HG03460 (cell line): ENCODE results near the gene JAKMIP1.
"Not testable (repeated sequence)": the region's sequence is repeated elsewhere in the genome, so short reads cannot be mapped to it uniquely, and the experiment has no call there.

Experiments
- ATAC-seq: cut with Tn5 transposase; IDR thresholded peaks from one replicate; pipeline ENCODE4 v1.9.1; 2021; ENCODE audit not compliant: unreplicated experiment

Gene JAKMIP1

GRCh38 chr4:6229671-6230501, 29.5 kb upstream of the JAKMIP1 start:
- no peak for ATAC-seq

DNA sequence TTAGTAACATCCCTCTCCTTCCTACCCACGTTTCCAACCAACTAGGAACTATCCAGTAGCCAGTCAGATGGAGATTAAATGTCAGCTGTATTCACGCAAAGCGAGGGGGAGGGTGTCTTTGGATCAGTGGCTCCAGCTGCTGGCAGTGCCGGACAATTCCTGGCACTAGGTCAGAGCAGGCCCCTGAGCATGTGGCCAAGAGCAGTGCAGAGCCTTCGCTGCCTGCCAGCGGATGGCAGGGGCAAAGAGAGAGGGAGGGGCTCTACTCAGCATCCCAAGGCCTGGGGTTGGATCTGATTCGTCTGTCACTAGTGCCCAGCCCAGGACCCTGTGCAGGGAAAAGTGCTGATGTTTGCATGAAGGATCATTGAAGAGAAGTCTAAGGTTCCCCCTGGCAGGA, 28.7 kb upstream of the JAKMIP1 start:
- no peak for ATAC-seq

- no peak for ATAC-seq
Measured at GRCh38 chr4:6228158-6229067, 28.1 kb upstream of the JAKMIP1 start.

GRCh38 chr4:6227412-6228157, 27.2 kb upstream of the JAKMIP1 start:
- ATAC-seq: no peak

GRCh38 chr4:6226506-6226905, 26.2 kb upstream of the JAKMIP1 start:
- no peak for ATAC-seq

- no peak for ATAC-seq
Measured at GRCh38 chr4:6225469-6225868, 25.1 kb upstream of the JAKMIP1 start.

- no peak for ATAC-seq
Measured at GRCh38 chr4:6224735-6225134, 24.4 kb upstream of the JAKMIP1 start.

GRCh38 chr4:6222761-6223292, 22.5 kb upstream of the JAKMIP1 start:
- ATAC-seq: no peak

DNA sequence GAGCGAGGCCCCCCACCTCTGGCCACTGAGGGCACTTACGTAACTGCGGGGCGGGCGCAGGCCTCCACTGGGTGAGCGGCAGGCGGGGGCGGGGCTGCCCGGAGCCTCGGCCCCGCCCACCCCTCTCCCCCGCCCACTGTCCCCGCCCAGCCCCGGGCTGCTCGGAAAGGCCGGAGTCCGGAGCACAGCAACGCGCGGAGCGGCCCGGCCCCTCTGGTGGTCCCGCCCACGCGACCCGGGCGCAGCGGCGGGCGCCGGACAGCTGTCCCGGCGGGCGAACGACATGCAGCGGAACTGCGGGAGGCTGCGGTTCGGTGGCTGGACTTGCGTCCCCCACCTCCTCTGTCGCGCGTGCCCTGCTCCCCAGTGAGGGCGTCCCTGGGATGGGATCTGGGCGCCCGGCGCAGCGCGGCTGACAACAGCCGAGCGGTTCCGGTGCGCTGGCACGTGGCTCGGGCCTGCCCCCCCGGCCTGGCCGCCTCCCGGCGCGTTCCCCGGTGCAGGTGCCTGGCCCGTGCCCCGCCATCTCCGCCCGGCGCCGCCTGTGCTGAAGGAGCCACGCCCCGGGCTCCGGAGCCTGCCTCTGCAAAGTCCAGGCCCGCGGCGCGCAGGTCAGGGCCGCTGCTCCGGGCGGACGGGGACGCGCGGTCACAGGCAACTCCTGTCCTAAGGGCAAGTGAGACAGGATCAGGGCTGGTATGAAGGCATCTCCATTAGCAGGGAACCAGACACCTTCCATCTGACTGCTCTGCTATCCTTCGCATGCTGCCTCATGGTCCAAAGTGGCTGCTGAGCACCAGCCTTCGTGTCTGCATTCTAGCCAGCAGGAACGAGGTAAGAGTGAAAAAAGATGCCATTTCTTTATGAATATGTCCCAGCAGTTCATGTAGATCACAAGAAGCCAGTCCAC, 21.8 kb upstream of the JAKMIP1 start:
- ATAC-seq: no peak

- ATAC-seq: no peak
Measured at GRCh38 chr4:6221301-6221850, 21.0 kb upstream of the JAKMIP1 start.

GRCh38 chr4:6217716-6218381, 17.5 kb upstream of the JAKMIP1 start:
- peak; percentile 77 for ATAC-seq

DNA sequence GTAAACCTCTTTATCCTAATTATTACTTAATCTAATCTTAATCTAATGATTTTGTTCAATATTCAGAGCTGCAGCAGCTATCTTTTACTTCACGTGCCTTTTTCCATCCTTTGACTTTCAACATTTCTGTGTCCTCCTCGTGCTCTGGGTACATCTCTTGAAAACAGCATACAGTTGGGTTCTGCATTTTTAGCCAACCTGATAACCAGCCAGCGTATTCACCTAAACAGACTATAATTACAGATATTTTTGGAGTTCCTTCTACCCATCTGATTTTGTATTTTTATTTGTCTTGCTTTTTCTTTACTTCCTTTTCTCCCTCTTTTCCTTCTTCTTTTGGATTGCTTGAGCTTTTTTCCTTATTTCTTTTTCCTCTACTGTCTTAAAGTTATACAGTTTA, 16.2 kb upstream of the JAKMIP1 start:
- ATAC-seq: no peak

DNA sequence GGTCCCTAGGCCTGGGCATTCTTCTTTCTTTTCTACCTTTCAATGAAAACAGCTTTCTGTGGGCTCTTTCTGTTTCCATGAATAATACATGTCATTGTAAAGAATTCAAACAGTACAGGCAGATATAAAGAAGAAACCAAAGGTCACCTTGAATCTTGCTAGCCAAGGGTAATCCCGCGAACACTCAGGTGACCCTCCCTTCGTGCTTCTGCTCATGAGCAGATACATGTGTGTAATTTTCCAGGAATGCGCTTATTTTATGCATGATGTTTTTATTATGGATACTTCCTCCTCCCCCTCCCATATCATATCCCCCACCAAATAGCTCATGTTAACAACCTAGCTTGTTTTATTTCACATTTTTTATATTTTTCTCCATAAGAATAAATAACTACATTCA, 9.6 kb upstream of the JAKMIP1 start:
- ATAC-seq: no peak

- ATAC-seq: not testable (repeated sequence)
Measured at GRCh38 chr4:6209291-6209690, 8.9 kb upstream of the JAKMIP1 start.

- no peak for ATAC-seq
Measured at GRCh38 chr4:6208416-6208815, 8.1 kb upstream of the JAKMIP1 start.

DNA sequence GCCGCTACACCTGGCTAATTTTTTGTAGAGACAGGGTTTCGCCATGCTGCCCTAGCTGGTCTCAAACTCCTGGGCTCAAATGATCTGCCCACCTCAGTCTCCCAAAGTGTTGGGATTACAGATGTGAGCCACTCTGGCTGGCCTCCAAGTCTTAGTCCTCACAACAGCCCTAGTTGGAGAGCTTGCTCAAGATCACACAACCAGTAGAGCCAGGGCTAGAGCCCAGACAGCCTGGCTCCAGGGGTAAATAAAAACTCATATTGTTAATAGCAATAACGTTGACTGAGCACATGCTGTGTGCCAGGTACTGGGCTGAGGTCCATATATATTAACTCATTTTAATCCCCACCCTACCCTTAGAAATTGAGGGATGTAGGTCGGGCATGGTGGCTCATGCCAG, 7.3 kb upstream of the JAKMIP1 start:
- no peak for ATAC-seq

DNA sequence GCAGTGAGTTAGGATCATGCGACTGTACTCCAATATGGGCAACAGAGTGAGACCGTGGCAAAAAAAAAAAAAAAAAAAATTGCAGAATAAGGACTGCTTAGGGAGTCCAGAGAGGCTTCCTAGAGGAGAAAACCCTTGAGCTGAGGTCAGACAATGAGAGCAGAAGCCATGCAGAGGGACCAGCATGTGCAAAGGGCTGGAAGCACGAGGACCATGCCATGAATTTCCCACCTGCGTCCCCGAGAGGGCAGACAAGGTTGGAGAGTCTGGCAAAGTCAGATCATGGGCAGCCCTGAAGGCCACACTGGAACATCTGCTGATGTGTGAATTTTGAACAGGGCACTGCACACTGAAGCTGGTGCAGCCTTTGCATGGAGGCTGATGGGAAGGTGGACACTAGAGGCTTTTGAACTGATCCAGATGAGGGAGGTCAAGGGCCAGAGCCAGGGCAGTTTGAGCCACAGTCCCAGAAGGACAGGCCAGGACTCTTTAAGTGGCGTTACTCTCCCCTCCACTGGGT, 6.5 kb upstream of the JAKMIP1 start:
- no peak for ATAC-seq

- no peak for ATAC-seq
Measured at GRCh38 chr4:6205973-6206372, 5.6 kb upstream of the JAKMIP1 start.

GRCh38 chr4:6205567-6205931, 5.2 kb upstream of the JAKMIP1 start:
- no peak for ATAC-seq
